Ovary (tissue), 3 donors: Measurements from ENCODE around the gene BTBD19.
"Not testable (repeated sequence)": the region's sequence is repeated elsewhere in the genome, so short reads cannot be mapped to it uniquely, and the experiment has no call there.

Source experiments
- CTCF ChIP-seq, 3 donors: fragments of 450-650 bp in 2 of 3; fragments of 200-600 bp in 1 of 3; IDR thresholded peaks; one replicate each; pipeline versions ENCODE4 v1.5.1 to v1.8.0; 2016 to 2022; ENCODE audit warnings: antibody characterized with exemption in 3 of 3, mild to moderate bottlenecking in 1 of 3
- EP300 ChIP-seq: sonication (generic); formaldehyde crosslinking; IDR thresholded peaks from one replicate; pipeline ENCODE4 v1.6.1; 2017; ENCODE audit warnings: antibody characterized with exemption
- POLR2A ChIP-seq: fragments of 450-650 bp; IDR thresholded peaks from one replicate; pipeline ENCODE4 v1.6.1; 2017; ENCODE audit warnings: antibody characterized with exemption, mild to moderate bottlenecking, moderate library complexity
- donor health status: DM: no; HTN: no; CAD: no.

GRCh38 chr1:44815926-44816325, 7.6 kb downstream of the BTBD19 start:
- TF ChIP-seq POLR2A; CTCF (IDR thresholded peaks at IDR 0.05); EP300: not testable (repeated sequence)
